T-cell (primary cell): ENCODE results near the gene TMEM178B. TPM values are rescaled to one million over a fixed set of nuclear protein-coding genes. Genes with fewer than 3 reads are reported as not detected.
"Not testable (repeated sequence)": the region's sequence is repeated elsewhere in the genome, so short reads cannot be mapped to it uniquely, and the experiment has no call there.

Experiments
- ATAC-seq, 4 experiments: fragments of 200-7000 bp in 3 of 4; fragments of 150-1000 bp in 1 of 4; cut with Tn5 transposase; replicated peaks in 1 of 4; 1 replicate in 3 of 4; 2 replicates in 1 of 4; pipeline ENCODE4 v1.10.0; 2021; ENCODE audit warnings: moderate library complexity in 3 of 4, mild to moderate bottlenecking in 2 of 4, moderate number of reproducible peaks in 1 of 4
- CTCF ChIA-PET, 2 donors: fragments of 300-600 bp; sonication (Branson Sonifier 250); formaldehyde crosslinking; loops; one replicate each; lab custom pipeline; 2022; ENCODE audit warnings: antibody characterized with exemption in 2 of 2; lab: Charles Lee
- POLR2A ChIA-PET, 2 donors: fragments of 300-600 bp; sonication (Branson Sonifier 250); formaldehyde crosslinking; loops; one replicate each; lab custom pipeline; 2022; ENCODE audit warnings: antibody characterized with exemption in 2 of 2; lab: Charles Lee
- DNase-seq, 35 experiments: peaks; one replicate each; pipeline versions ENCODE4 v3.0.0 to v3.0.0-alpha.2; 2013 to 2023
- H3K27ac ChIP-seq: one replicate; pipeline ENCODE4 v1.5.1; 2013; ENCODE audit warnings: low read length
- H3K27me3 ChIP-seq, 2 experiments: replicated peaks in 1 of 2; 1 replicate in 1 of 2; 2 replicates in 1 of 2; pipeline versions ENCODE4 v1.6.1 to v1.7.0; 2013; ENCODE audit warnings: low read length in 1 of 2, mixed read lengths in 1 of 2; ENCODE audit not compliant: control insufficient read depth in 2 of 2, insufficient read depth in 2 of 2; ENCODE audit errors: extremely low read depth in 1 of 2
- H3K36me3 ChIP-seq, 2 donors: 1 replicate in 1 of 2; 2 replicates in 1 of 2; pipeline versions ENCODE4 v1.6.1 to v1.7.0; 2013; ENCODE audit warnings: low read length in 1 of 2; ENCODE audit not compliant: control insufficient read depth in 2 of 2, insufficient read depth in 1 of 2; ENCODE audit errors: extremely low read depth in 1 of 2
- H3K4me1 ChIP-seq, 2 experiments: 1 replicate in 1 of 2; 2 replicates in 1 of 2; pipeline versions ENCODE4 v1.6.1 to v1.7.0; 2013; ENCODE audit warnings: low read length in 2 of 2, mixed read lengths in 1 of 2; ENCODE audit not compliant: insufficient read depth in 2 of 2, control insufficient read depth in 1 of 2; ENCODE audit errors: extremely low read depth in 1 of 2
- H3K4me3 ChIP-seq, 2 donors: 1 replicate in 1 of 2; 2 replicates in 1 of 2; pipeline versions ENCODE4 v1.5.1 to v1.7.0; 2013; ENCODE audit warnings: mild to moderate bottlenecking in 2 of 2, low read length in 1 of 2, moderate library complexity in 1 of 2; ENCODE audit not compliant: control insufficient read depth in 1 of 2; ENCODE audit errors: extremely low read depth in 1 of 2
- H3K9me3 ChIP-seq: 2 replicates; pipeline ENCODE4 v1.7.0; 2013
- H3K27ac Mint-ChIP-seq, 2 donors: one replicate each; pipeline ENCODE4 v1.8.0; 2020 to 2021; ENCODE audit warnings: mild to moderate bottlenecking in 2 of 2, mixed read lengths in 2 of 2
- H3K27me3 Mint-ChIP-seq, 2 donors: one replicate each; pipeline ENCODE4 v1.8.0; 2021 to 2022; ENCODE audit warnings: mixed read lengths in 2 of 2
- H3K36me3 Mint-ChIP-seq: one replicate; pipeline ENCODE4 v1.8.0; 2021; ENCODE audit warnings: mixed read lengths
- H3K4me1 Mint-ChIP-seq, 3 donors: one replicate each; pipeline ENCODE4 v1.8.0; 2020 to 2022; ENCODE audit warnings: mixed read lengths in 3 of 3, mild to moderate bottlenecking in 1 of 3
- H3K4me3 Mint-ChIP-seq, 3 donors: one replicate each; pipeline ENCODE4 v1.8.0; 2020 to 2022; ENCODE audit warnings: mild to moderate bottlenecking in 3 of 3, mixed read lengths in 3 of 3, moderate library complexity in 3 of 3
- H3K9me3 Mint-ChIP-seq, 3 donors: one replicate each; pipeline ENCODE4 v1.8.0; 2020 to 2022; ENCODE audit warnings: mixed read lengths in 3 of 3
- WGBS: methylation state at CpG from one replicate; pipeline ENCODE4 v1.1.5; 2013; ENCODE audit warnings: missing lambda C conversion rate; ENCODE audit not compliant: insufficient coverage; 5-methylcytosine and 5-hydroxymethylcytosine counted together
- total RNA-seq, 35 experiments: library from RNA in 6 of 35; stranded (reverse) in 6 of 35; fragments of 120-200 nt in 1 of 35; gene quantifications; one replicate each; pipeline versions ENCODE4 v1.2.1 to v1.2.4 and lab custom pipeline; 2013 to 2026

Gene TMEM178B
- total RNA-seq, 5 donors from 2014 or later (not counting 1 experiment from before 2014, with no cell fraction given): 0.14 to 0.86 (median 0.32) TPM

GRCh38 chr7:141374425-141374824 is 300.6 kb downstream of the TMEM178B start:
- no peak overlapping the region for H3K4me3 Mint-ChIP-seq
- DNase-seq (no peak), ATAC-seq (no peak)
- H3K9me3 Mint-ChIP-seq: no peaks in the 10 kb centered on the region
- no peak overlapping the region for H3K27ac ChIP-seq
- no peaks in the 10 kb centered on the region for H3K36me3 Mint-ChIP-seq
- H3K36me3 ChIP-seq: no peaks in the 10 kb centered on the region
- H3K27ac Mint-ChIP-seq: no peak overlapping the region
- 95% methylated on average over 8 of the region's 9 CpGs for WGBS
- no peaks in the 10 kb centered on the region for H3K4me1 Mint-ChIP-seq
- POLR2A ChIA-PET: no interaction called here
- no peaks in the 10 kb centered on the region for H3K9me3 ChIP-seq
- H3K27me3 ChIP-seq: no peaks in the 10 kb centered on the region
- H3K4me3 ChIP-seq: no peak overlapping the region
- H3K27me3 Mint-ChIP-seq: peaks cover 0 to 27% of the 10 kb centered on the region in 2 donors
- CTCF ChIA-PET: no interaction called here
- no peaks in the 10 kb centered on the region for H3K4me1 ChIP-seq

- no CpG with 5 or more reads among the region's 2 CpGs for WGBS
- CTCF ChIA-PET: no interaction called here
- no peaks in the 10 kb centered on the region for H3K36me3 ChIP-seq
- H3K9me3 Mint-ChIP-seq: no peaks in the 10 kb centered on the region
- H3K27me3 ChIP-seq: no peaks in the 10 kb centered on the region
- no peak overlapping the region for H3K27ac Mint-ChIP-seq
- no peak overlapping the region for H3K4me3 ChIP-seq
- peaks cover 0 to 21% of the 10 kb centered on the region in 2 donors for H3K27me3 Mint-ChIP-seq
- H3K27ac ChIP-seq: no peak overlapping the region
- no peak overlapping the region for H3K4me3 Mint-ChIP-seq
- POLR2A ChIA-PET: no interaction called here
- H3K9me3 ChIP-seq: no peaks in the 10 kb centered on the region
- H3K4me1 Mint-ChIP-seq: no peaks in the 10 kb centered on the region
- no peaks in the 10 kb centered on the region for H3K4me1 ChIP-seq
- DNase-seq (no peak), ATAC-seq (no peak)
- no peaks in the 10 kb centered on the region for H3K36me3 Mint-ChIP-seq
Observed at GRCh38 chr7:141375442-141375841, 301.6 kb downstream of the TMEM178B start.

GRCh38 chr7:141377906-141378305 is 304.0 kb downstream of the TMEM178B start:
- no peak for DNase-seq
- Mint-ChIP-seq H3K36me3 (no peaks in the 10 kb centered on the region), H3K27ac (no peak overlapping the region), H3K4me3 (no peak overlapping the region), H3K27me3 (peaks cover 0 to 14% of the 10 kb centered on the region in 2 donors), H3K4me1 (no peaks in the 10 kb centered on the region), H3K9me3 (no peaks in the 10 kb centered on the region)
- no peaks in the 10 kb centered on the region for H3K9me3 ChIP-seq
- H3K36me3 ChIP-seq: no peaks in the 10 kb centered on the region
- H3K27me3 ChIP-seq: no peaks in the 10 kb centered on the region
- POLR2A ChIA-PET: no interaction called here
- no peak for ATAC-seq
- CTCF ChIA-PET: interaction anchor here in 1 of 2 donors (0.7 kb wide), 1 partner anchor 34 kb away, joined by 5 read pairs; no protein-coding TSS in a partner anchor
- H3K4me3 ChIP-seq: no peak overlapping the region
- 38% methylated on average over 1 of the region's 4 CpGs for WGBS
- no peaks in the 10 kb centered on the region for H3K4me1 ChIP-seq
- H3K27ac ChIP-seq: no peak overlapping the region

GRCh38 chr7:141378405-141378804 is 304.5 kb downstream of the TMEM178B start:
- no peak overlapping the region for H3K4me3 ChIP-seq
- DNase-seq (no peak), ATAC-seq (no peak)
- Mint-ChIP-seq H3K4me3 (no peak overlapping the region), H3K9me3 (no peaks in the 10 kb centered on the region), H3K27ac (no peak overlapping the region), H3K36me3 (no peaks in the 10 kb centered on the region), H3K27me3 (peaks cover 0 to 9% of the 10 kb centered on the region in 2 donors), H3K4me1 (no peaks in the 10 kb centered on the region)
- no peaks in the 10 kb centered on the region for H3K9me3 ChIP-seq
- no peaks in the 10 kb centered on the region for H3K27me3 ChIP-seq
- H3K27ac ChIP-seq: no peak overlapping the region
- ChIA-PET POLR2A (no interaction called here), CTCF (interaction anchor here in 1 of 2 donors (0.7 kb wide), 1 partner anchor 35 kb away, joined by 5 read pairs; no protein-coding TSS in a partner anchor)
- H3K36me3 ChIP-seq: no peaks in the 10 kb centered on the region
- no CpG with 5 or more reads among the region's 2 CpGs for WGBS
- H3K4me1 ChIP-seq: no peaks in the 10 kb centered on the region

GRCh38 chr7:141381794-141382427 is 308.0 kb downstream of the TMEM178B start:
- no peaks in the 10 kb centered on the region for H3K4me1 ChIP-seq
- Mint-ChIP-seq H3K36me3 (no peaks in the 10 kb centered on the region), H3K27ac (no peak overlapping the region), H3K9me3 (no peaks in the 10 kb centered on the region), H3K4me3 (no peak overlapping the region), H3K4me1 (no peaks in the 10 kb centered on the region), H3K27me3 (peaks cover 6 to 17% of the 10 kb centered on the region in 2 donors)
- ATAC-seq (no peak), DNase-seq (no peak)
- CTCF ChIA-PET: no interaction called here
- H3K36me3 ChIP-seq: no peaks in the 10 kb centered on the region
- H3K27ac ChIP-seq: no peak overlapping the region
- H3K9me3 ChIP-seq: no peaks in the 10 kb centered on the region
- no peaks in the 10 kb centered on the region for H3K27me3 ChIP-seq
- no peak overlapping the region for H3K4me3 ChIP-seq
- WGBS: 65% methylated on average over 2 of the region's 3 CpGs
- POLR2A ChIA-PET: no interaction called here

- WGBS: no CpG with 5 or more reads among the region's 3 CpGs
- CTCF ChIA-PET: interaction anchor here in 1 of 2 donors (0.6 kb wide), 1 partner anchor 865 kb away, joined by 3 read pairs; no protein-coding TSS in a partner anchor
Observed at GRCh38 chr7:141383356-141383755, 309.5 kb downstream of the TMEM178B start.

More at GRCh38 chr7:141383356-141383755, 309.5 kb downstream of the TMEM178B start:
- H3K4me1 Mint-ChIP-seq, H3K4me3 Mint-ChIP-seq, H3K36me3 ChIP-seq, H3K4me3 ChIP-seq, DNase-seq, H3K9me3 ChIP-seq, POLR2A ChIA-PET, ATAC-seq, H3K27ac ChIP-seq, H3K27ac Mint-ChIP-seq, H3K4me1 ChIP-seq, H3K27me3 ChIP-seq, H3K9me3 Mint-ChIP-seq, H3K36me3 Mint-ChIP-seq: not testable (repeated sequence)
- H3K27me3 Mint-ChIP-seq: peaks cover 11 to 25% of the 10 kb centered on the region in 2 donors
